ENCODE measurements around the gene DNAJC30. TPM values are rescaled to one million over a fixed set of nuclear protein-coding genes. Genes with fewer than 3 reads are reported as not detected.
"Not testable (repeated sequence)": the region's sequence is repeated elsewhere in the genome, so short reads cannot be mapped to it uniquely, and the experiment has no call there.

Gene DNAJC30
- 10.5 TPM for total RNA-seq

GRCh38 chr7:73683056-73683787, at the start of gene DNAJC30, which contains the start of gene BUD23:
TSS of gene DNAJC30 (minus strand) at chr7:73683453. CDS start at chr7:73683423, 30 bp downstream.
TSS of gene BUD23 (plus strand) at chr7:73683597. CDS start at chr7:73683626, 29 bp downstream.
- DNase-seq (ENCODE audit: low spot score) (peak; percentile 98), ATAC-seq (peak; percentile 99)
- intact Hi-C loops (cut with DNase I): no loop called here

- intact Hi-C loops (cut with DNase I): loop anchor here (10.0 kb wide), 1 partner anchor 68 kb away; the partner anchor contains the start of gene VPS37D
- DNase-seq (ENCODE audit: low spot score) (no peak), ATAC-seq (no peak)
Measured at GRCh38 chr7:73732397-73732796, 49.1 kb upstream of the DNAJC30 start.

- ATAC-seq (no peak), DNase-seq (ENCODE audit: low spot score) (no peak)
- intact Hi-C loops (cut with DNase I): loop anchor here (10.0 kb wide), 1 partner anchor 66 kb away; the partner anchor contains the start of gene VPS37D
Measured at GRCh38 chr7:73730485-73730884, 47.2 kb upstream of the DNAJC30 start.

- DNase-seq (ENCODE audit: low spot score) (no peak), ATAC-seq (no peak)
- intact Hi-C loops (cut with DNase I): loop anchor here (5.0 kb wide), 1 partner anchor 121 kb away; no protein-coding TSS in a partner anchor
Measured at GRCh38 chr7:73728551-73728950, 45.3 kb upstream of the DNAJC30 start.

- ATAC-seq: no peak
- intact Hi-C loops (cut with DNase I): loop anchor here (5.0 kb wide), 1 partner anchor 121 kb away; no protein-coding TSS in a partner anchor
Measured at GRCh38 chr7:73727952-73728351, 44.7 kb upstream of the DNAJC30 start.

GRCh38 chr7:73726083-73726466, 42.8 kb upstream of the DNAJC30 start:
- DNase-seq (ENCODE audit: low spot score): no peak
- intact Hi-C loops (cut with DNase I): loop anchor here (5.0 kb wide), 1 partner anchor 119 kb away; no protein-coding TSS in a partner anchor
- ATAC-seq: no peak

More at GRCh38 chr7:73727952-73728351, 44.7 kb upstream of the DNAJC30 start:
- DNase-seq (ENCODE audit: low spot score): no peak

GRCh38 chr7:73723813-73724212, 40.6 kb upstream of the DNAJC30 start:
- intact Hi-C loops (cut with DNase I): no loop called here
- ATAC-seq (no peak), DNase-seq (ENCODE audit: low spot score) (no peak)

GRCh38 chr7:73722785-73723184, 39.5 kb upstream of the DNAJC30 start:
- intact Hi-C loops (cut with DNase I): no loop called here
- ATAC-seq (no peak), DNase-seq (ENCODE audit: low spot score) (no peak)

GRCh38 chr7:73722182-73722581, 38.9 kb upstream of the DNAJC30 start:
- DNase-seq (ENCODE audit: low spot score); intact Hi-C loops (cut with DNase I); ATAC-seq: not testable (repeated sequence)

GRCh38 chr7:73721377-73721817, 38.1 kb upstream of the DNAJC30 start:
- DNase-seq (ENCODE audit: low spot score): no peak
- no peak for ATAC-seq
- intact Hi-C loops (cut with DNase I): no loop called here

- intact Hi-C loops (cut with DNase I); ATAC-seq; DNase-seq (ENCODE audit: low spot score): not testable (repeated sequence)
Measured at GRCh38 chr7:73720443-73720842, 37.2 kb upstream of the DNAJC30 start.

GRCh38 chr7:73719806-73720169, 36.5 kb upstream of the DNAJC30 start:
- intact Hi-C loops (cut with DNase I): no loop called here
- ATAC-seq (peak; percentile 35), DNase-seq (ENCODE audit: low spot score) (no peak)

- ATAC-seq: peak; percentile 63
- intact Hi-C loops (cut with DNase I): no loop called here
- peak; percentile 78 for DNase-seq (ENCODE audit: low spot score)
Measured at GRCh38 chr7:73718905-73719805, 35.9 kb upstream of the DNAJC30 start, which contains the start of gene STX1A. TSS of gene STX1A (minus strand) at chr7:73719669. CDS start at chr7:73719631, 38 bp downstream.

GRCh38 chr7:73718438-73718881, 35.2 kb upstream of the DNAJC30 start:
- ATAC-seq (no peak), DNase-seq (ENCODE audit: low spot score) (no peak)
- intact Hi-C loops (cut with DNase I): no loop called here

- intact Hi-C loops (cut with DNase I): no loop called here
- DNase-seq (ENCODE audit: low spot score): no peak
- no peak for ATAC-seq
Measured at GRCh38 chr7:73717991-73718405, 34.7 kb upstream of the DNAJC30 start.

- DNase-seq (ENCODE audit: low spot score): no peak
- intact Hi-C loops (cut with DNase I): no loop called here
- ATAC-seq: peak; percentile 20
Measured at GRCh38 chr7:73717025-73717807, 34.0 kb upstream of the DNAJC30 start.

- ATAC-seq: no peak
- no peak for DNase-seq (ENCODE audit: low spot score)
- intact Hi-C loops (cut with DNase I): no loop called here
Measured at GRCh38 chr7:73716318-73716890, 33.2 kb upstream of the DNAJC30 start.

- intact Hi-C loops (cut with DNase I): no loop called here
- no peak for ATAC-seq
Measured at GRCh38 chr7:73715648-73716317, 32.5 kb upstream of the DNAJC30 start.

More at GRCh38 chr7:73715648-73716317, 32.5 kb upstream of the DNAJC30 start:
- DNase-seq (ENCODE audit: low spot score): no peak

All from sciatic nerve (tissue), 2 donors.